ENCODE data around the gene RFX7. TPM values are rescaled to one million over a fixed set of nuclear protein-coding genes. Genes with fewer than 3 reads are reported as not detected.

The RFX7 gene
- total RNA-seq, 2 experiments from 2014 or later, result 29.4 to 30.5 TPM

DNA sequence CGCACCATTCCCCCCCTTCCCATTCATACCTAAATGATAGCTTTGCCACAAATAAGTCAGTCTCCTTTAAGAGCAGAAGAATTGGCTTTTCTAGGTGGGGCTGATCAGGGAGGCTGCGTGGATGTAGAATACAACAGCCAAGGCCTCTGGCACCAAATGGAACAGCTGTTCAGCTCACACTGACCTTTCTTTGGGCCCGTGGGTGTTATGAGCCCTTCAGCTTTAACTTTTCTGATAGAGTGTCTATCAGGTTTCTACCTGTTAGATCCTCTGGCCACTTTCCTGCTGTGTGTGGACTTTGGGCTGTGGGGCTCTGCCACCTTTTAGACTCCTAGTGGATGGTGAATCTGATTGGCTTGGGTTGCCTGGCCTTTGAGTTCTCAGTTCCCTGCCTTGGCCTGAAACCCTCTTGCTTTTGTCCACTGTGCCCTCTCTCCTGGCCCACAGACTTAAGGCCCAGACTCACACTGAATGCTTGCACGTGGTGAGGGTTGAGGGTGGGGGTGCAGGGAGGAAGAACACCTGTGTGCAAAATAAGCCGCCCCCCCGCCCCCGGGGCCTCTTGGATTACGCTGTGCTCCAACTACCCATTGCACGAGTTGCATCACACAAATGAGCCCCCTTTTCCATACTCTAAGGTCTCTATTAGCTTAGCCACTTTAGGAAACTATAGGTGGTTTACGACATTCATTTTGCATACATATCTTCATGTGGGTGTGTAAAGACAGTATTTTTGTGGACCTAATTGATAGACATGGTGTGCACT is 1.3 kb upstream of the RFX7 start:
- Mint-ChIP-seq H3K4me3 (peak overlapping the region; percentile 92), H3K27me3 (no peaks in the 10 kb centered on the region), H3K4me1 (ENCODE audit: low read depth) (peaks cover 26% of the 10 kb centered on the region), H3K27ac (peak overlapping the region; percentile 89), H3K9me3 (no peaks in the 10 kb centered on the region), H3K36me3 (ENCODE audit: low read depth) (peaks cover 9% of the 10 kb centered on the region)
- peak; percentile 83 for DNase-seq
- intact Hi-C loops (cut with micrococcal nuclease), result loop anchor here (5.0 kb wide), 1 partner anchor 182 kb away; no protein-coding TSS in a partner anchor
- TF ChIP-seq, protein P1, sequence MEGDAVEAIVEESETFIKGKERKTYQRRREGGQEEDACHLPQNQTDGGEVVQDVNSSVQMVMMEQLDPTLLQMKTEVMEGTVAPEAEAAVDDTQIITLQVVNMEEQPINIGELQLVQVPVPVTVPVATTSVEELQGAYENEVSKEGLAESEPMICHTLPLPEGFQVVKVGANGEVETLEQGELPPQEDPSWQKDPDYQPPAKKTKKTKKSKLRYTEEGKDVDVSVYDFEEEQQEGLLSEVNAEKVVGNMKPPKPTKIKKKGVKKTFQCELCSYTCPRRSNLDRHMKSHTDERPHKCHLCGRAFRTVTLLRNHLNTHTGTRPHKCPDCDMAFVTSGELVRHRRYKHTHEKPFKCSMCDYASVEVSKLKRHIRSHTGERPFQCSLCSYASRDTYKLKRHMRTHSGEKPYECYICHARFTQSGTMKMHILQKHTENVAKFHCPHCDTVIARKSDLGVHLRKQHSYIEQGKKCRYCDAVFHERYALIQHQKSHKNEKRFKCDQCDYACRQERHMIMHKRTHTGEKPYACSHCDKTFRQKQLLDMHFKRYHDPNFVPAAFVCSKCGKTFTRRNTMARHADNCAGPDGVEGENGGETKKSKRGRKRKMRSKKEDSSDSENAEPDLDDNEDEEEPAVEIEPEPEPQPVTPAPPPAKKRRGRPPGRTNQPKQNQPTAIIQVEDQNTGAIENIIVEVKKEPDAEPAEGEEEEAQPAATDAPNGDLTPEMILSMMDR (IDR thresholded peaks at IDR 0.05), result no peak
- ChIA-PET CTCF (interaction anchor here (0.6 to 2.4 kb wide), 22 partner anchors 10 to 252 kb away, joined by 3 to 18 read pairs (median 4); partner anchors contain the start of genes MNS1 and NEDD4), POLR2A (interaction anchor here (0.9 to 2.2 kb wide), 4 partner anchors 9 to 182 kb away, joined by 3 to 9 read pairs (median 6); no protein-coding TSS in a partner anchor)
- peak; percentile 15 for ATAC-seq

DNA sequence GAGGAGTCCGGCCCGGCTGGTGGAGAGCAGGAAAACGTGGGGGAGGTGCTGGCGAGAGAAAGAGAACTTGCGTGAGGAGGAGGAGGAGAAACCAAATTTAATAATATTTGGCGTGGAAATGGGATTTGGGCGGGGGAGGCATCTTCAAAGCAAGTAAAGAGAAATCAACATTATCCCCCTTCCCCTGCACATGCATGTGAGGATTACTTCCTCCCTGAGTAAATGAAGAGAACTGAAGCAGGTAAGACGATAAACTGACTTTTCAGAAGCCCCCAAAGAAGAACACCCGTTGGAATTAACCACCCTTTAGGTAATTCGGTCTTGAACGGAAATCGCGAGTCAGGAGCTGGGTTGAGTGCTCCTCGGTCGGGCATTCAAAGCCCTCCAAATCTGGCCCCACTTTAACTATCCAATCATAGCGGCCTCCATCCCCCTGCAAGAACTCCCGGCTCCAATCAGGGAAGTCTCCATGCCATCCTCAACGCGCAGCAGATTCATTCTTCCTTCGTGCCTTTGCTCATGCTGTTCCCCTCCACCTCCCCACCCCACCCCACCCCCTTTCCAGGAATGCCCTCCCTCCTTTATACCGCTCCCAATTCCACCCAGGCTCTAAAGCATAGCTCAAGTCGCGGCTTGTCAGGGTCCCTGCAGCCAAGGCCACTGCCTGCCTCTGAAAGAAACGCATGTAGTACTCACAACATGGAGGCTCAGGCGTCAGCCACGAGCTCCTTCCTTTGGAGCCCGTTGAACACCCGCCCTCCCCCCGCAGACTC is 545 bp upstream of the RFX7 start:
- ATAC-seq, result peak; percentile 40
- peak overlapping the region; percentile 92 for H3K4me3 Mint-ChIP-seq
- TF ChIP-seq, protein P1 (IDR thresholded peaks at IDR 0.05), result no peak
- intact Hi-C loops (cut with micrococcal nuclease), result no loop called here
- H3K27me3 Mint-ChIP-seq, result no peaks in the 10 kb centered on the region
- ChIA-PET CTCF (interaction anchor here (0.9 to 2.4 kb wide), 9 partner anchors 20 to 251 kb away, joined by 4 to 18 read pairs (median 6); partner anchors contain the start of genes MNS1 and NEDD4), POLR2A (interaction anchor here (0.9 to 2.2 kb wide), 3 partner anchors 8 to 99 kb away, joined by 3 to 7 read pairs (median 4); no protein-coding TSS in a partner anchor)
- peaks cover 27% of the 10 kb centered on the region for H3K4me1 Mint-ChIP-seq (ENCODE audit: low read depth)
- peaks cover 13% of the 10 kb centered on the region for H3K36me3 Mint-ChIP-seq (ENCODE audit: low read depth)
- DNase-seq, result peak; percentile 60
- no peaks in the 10 kb centered on the region for H3K9me3 Mint-ChIP-seq
- peak overlapping the region; percentile 89 for H3K27ac Mint-ChIP-seq

DNA sequence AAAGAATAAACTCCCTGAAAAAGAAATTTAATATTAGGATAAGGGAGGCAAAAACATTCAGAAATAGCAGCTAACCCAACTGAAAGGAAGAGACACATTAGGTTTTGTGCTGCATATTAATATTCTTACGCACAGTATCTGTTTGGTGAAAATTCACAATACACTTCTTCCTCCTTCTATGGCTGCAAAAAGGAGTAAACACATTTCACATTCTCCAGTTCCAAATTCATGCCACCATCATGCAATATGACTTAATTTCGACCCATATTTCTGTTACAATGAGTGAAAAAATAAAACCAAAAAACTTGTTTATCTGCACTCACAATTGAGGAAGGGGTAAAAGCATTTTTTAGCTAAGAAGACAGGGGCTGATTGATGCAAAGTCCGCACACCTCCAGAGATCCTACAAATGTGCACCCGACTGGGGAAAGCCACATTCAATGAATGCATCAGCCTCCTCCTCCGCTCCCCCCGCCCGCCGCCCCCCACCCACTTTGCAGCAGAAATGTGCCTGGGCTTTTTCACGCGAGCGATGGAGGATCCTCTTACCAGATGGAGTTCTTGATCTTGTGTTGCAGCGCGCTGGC is 1.0 kb downstream of the RFX7 start:
- TF ChIP-seq, protein P1 (IDR thresholded peaks at IDR 0.05), result no peak
- no peaks in the 10 kb centered on the region for H3K9me3 Mint-ChIP-seq
- ChIA-PET CTCF (no interaction called here), POLR2A (interaction anchor here (0.9 to 1.1 kb wide), 2 partner anchors 10 to 11 kb away, joined by 3 to 4 read pairs; no protein-coding TSS in a partner anchor)
- no peaks in the 10 kb centered on the region for H3K27me3 Mint-ChIP-seq
- H3K4me1 Mint-ChIP-seq (ENCODE audit: low read depth), result peaks cover 32% of the 10 kb centered on the region
- DNase-seq (peak; percentile 49), ATAC-seq (no peak)
- intact Hi-C loops (cut with micrococcal nuclease), result no loop called here
- H3K27ac Mint-ChIP-seq, result peak overlapping the region; percentile 85
- peaks cover 22% of the 10 kb centered on the region for H3K36me3 Mint-ChIP-seq (ENCODE audit: low read depth)
- H3K4me3 Mint-ChIP-seq, result peak overlapping the region; percentile 92

DNA sequence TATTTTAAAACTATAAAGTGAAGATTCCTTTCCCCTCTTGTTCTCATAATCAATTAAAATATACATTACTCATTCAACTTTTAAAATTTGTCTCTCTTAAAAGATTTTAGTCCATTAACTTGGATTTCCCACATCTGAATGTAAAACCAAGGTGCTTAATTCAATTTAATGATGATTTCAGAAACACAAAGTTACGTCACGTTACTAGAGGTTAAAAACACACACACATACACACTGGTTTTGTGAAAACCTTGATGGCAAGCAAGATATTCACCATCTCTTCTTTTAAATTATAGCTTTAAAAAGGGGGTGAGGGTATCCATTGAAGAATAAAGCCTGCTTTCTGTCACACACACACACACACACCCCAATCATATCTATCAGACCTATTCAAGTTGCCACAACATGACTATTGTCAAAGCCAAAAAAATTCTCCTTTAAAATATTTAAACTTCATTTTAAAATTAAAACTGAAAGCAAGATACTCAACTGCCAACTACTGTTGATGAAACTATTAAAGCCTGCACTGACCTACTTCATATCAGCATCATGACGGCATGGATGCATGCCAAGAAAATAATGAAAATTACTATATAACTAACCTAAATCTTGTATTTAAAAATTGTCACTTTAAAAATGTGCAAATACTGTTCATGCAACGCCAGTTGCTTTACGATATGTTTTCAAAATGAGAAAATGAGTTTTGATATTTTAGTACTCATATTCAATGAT is 2.1 kb downstream of the RFX7 start:
- ChIA-PET POLR2A (no interaction called here), CTCF (no interaction called here)
- ATAC-seq, result no peak
- Mint-ChIP-seq H3K36me3 (ENCODE audit: low read depth) (peaks cover 29% of the 10 kb centered on the region), H3K27me3 (no peaks in the 10 kb centered on the region), H3K27ac (peak overlapping the region; percentile 76), H3K9me3 (no peaks in the 10 kb centered on the region), H3K4me3 (peak overlapping the region; percentile 92), H3K4me1 (ENCODE audit: low read depth) (peaks cover 41% of the 10 kb centered on the region)
- TF ChIP-seq, protein P1 (IDR thresholded peaks at IDR 0.05), result no peak
- no peak for DNase-seq
- intact Hi-C loops (cut with micrococcal nuclease), result no loop called here

All from activated CD8-positive, alpha-beta T cell treated with anti-CD3 and anti-CD28 coated beads for 36 hours (primary cell).